Embryonic facial prominence (tissue), 1 donor: ENCODE results near the gene RBBP7.

Experiments
- DNase-seq: peaks from one replicate; pipeline ENCODE4 v3.0.0-alpha.2; 2016; ENCODE audit errors: extremely low spot score

The RBBP7 gene

DNA sequence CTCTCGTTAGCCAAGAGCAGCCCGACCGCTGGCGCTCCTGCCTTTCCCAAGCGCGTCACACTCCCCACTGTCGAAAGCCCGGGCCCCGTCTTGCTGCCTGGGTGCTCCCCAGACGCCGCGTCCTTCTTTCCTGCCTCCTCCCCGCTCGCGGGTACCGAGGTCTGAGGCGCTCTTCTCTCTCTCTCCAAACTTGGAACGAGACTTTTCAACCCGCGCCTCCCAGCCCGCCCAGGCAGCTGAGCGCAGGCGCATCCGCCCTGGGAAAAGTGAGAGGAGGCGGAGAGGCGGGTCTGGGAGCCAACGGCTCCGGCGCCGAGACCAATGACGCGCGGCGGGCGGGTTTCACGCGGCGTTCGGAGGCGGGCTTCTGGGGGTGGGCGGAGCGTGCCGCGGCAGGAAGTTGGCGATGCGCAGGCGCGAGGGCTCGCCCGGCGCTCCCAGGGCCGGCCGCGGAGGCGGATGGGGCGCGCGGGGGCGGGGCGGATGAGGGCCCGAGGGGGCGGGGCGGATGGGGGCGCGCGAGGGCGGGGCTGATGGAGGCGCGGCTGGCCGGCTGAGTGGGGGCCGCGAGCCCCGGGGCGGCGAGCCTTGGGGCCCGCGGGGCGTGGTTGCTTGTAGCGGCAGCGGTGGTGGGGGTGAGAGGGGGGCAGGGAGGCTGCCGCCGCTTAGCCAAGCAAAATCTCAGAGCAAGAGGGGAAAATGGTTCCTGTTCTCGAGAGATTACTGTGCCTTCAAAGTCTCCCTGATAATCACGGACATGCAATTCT, at the start of gene RBBP7:
TSS of gene RBBP7 (minus strand) at position 268 of the 767 bp plus-strand sequence. CDS start 309 bp downstream, outside the sequence.
- peak; percentile 83 for DNase-seq

DNA sequence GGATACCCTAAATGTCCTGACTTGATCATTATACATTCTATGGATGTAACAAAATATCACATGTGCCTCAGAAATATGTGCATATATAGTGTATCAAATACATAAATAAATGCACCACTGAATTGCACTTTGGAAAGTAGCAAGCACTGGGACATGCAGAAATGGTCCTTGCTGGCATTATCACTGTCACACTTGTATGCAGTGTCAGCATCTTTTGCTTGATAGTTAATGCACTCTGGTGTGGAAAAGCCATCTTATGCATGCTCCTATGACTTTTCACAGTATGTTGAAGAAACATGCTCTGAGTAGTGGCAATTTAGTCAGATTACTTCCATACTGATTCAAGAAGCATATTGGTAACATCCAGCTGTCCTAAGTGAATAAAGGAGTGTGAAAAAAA, 48.8 kb upstream of the RBBP7 start:
- DNase-seq, result no peak

DNA sequence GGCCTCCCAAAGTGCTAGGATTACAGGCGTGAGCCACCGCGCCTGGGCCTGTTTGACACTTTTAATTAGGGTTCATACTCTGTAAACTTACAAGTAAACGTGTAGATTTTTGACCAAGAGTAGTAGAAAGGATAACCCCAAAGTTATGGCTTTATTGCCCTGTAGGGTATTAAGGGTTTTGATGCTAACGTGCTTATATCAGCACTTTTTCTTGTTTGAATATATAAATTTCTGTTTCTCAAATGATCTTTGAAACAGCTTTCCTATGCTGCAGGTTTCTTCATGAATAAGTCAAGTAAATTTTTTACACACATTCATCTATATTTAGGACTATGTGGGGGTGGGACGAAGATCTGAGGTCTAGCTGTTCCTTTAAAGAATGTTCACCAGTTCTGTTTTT, 47.0 kb upstream of the RBBP7 start:
- DNase-seq, result no peak

DNA sequence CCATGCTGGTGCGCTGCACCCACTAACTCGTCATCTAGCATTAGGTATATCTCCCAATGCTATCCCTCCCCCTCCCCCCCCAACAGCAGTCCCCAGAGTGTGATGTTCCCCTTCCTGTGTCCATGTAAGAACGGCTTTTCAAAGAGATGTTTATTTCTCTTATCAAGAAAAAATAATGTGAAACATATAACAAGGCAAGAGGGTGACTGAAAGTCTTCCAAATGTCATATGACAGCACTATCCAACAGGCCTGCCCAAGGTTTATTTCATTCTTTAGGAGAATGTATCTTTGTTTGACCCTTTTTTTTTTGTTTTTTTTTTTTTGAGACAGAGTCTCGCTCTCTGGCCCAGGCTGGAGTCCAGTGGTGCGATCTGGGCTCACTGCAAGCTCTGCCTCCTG, 46.4 kb upstream of the RBBP7 start:
- no peak for DNase-seq

DNA sequence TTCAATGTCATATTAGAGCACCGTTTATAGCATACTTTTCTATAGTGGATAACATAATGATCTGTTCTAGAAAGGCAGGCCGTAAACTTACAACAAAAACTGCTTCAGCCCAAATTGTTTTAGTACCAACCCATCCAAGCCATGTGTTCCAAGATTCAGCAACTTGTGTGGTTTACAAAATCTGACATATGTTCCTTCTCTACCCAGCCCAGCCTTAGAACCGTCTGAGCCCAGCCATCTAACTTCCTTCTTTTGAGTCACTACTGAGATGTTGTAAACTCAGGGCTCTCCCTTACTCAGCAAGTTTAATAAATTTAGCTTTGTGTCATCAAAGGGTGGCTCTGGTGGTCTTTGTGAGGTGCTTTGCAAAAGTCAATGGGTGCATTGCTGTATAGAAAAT, 43.9 kb upstream of the RBBP7 start:
- no peak for DNase-seq

DNA sequence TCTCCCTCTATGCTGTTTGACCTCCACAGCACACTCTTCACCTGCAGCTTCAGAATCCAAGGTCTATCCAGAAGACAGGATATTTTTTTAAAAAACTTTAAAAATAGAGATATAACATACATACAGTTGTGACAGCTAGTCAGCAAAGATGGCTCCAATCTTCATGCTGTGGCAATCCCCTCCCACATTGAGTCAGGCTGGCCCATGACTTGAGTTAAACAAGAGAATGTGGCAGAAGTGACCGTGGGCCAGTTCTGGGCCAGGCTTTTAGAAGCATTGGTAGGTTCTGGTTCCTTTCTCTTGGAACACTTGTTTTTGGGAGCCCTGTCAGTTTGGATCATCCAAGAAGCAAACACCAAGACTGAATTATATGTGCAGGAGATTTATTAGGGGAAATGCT, 40.2 kb upstream of the RBBP7 start:
- DNase-seq, result no peak

DNA sequence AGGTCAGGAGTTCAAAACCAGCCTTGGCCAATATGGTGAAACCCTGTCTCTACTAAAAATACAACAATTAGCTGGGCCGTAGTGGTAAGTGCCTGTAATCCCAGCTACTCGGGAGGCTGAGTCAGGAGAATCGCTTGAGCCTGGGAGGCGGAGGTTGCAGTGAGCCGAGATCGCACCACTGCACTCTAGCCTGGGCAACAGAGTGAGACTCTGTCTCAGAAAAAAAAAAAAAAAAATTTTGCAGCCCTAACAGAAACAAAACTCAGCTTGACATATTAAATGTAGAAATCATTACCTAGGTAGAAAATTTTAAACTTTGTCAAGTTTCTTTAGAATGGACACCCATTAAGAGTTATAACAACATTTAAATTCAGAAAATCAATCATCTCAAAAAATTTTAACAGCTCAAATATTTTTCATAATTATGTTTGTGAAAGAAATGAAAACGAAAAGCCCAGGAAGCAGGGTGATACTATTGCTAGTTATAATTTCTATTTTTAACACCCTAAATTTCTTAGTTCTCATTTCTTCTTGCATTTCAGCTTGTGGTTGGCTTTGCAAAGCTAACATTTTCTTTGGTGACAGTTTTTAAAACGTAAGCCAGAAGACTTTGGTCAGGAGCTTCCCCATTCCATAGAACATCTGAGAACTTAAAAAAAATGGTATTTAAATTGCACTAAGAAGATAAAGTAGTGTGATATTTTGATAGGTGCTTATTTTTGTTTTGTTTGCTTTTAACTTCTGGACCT, 33.3 kb upstream of the RBBP7 start:
- DNase-seq, result no peak

DNA sequence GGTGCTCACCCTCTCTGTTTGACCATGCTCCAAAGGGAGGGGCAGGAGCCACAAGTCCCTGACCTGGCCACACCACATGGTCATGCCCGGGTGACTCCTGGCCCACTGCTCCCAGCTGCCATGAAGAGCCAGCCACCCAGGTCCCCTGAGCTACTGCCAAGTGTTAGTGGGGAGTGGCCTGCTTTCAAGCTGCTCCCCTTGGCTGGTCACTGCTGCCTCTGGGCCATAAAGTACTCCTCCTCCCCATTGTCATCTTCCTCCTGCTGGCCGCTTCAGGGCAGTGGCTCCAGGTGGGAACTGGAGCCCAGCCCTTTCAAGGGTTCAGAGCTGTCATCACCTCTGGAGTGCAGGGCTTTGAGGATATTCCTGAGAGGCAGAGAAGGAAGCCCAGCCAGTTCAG, 27.3 kb upstream of the RBBP7 start:
- DNase-seq, result no peak

DNA sequence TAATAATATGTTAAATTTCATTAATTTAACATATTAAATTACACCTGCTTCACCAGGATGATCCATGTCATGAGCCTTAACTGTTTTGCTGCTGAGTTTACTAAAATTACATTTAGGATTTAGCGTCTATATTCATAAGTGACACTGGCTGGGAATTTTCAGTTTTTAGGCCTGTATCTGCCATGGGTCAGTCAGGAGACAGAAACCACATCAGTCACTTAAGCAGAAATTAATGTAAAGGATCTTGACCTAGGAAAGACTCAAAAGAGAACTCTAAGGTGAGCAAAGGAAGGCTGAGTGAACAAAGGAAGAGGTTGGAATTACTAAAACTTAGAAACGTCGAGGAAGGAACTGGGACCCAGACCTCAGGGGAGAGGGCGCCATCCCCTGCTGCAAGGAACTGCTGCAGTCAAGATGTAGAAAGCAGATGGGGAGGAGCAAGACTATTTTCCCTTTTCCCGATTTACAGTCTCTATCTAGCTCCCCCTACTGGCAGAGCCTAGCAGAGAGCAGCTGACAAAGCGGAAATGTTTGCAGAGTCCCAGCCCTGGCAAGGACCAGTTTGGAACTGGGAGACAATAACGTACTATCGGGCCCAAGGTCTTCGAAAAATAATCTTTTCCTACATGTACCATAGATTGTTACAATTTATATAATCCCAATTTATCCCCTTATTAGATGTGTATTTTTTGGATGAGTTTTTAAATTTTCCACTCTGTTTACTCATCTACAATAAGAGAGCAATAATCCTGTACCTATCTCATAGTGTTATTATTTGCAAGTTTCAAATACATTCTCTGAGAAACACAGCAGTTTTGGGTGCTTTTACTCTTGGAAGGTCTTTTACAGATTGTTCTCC, 22.6 kb upstream of the RBBP7 start:
- DNase-seq, result no peak

DNA sequence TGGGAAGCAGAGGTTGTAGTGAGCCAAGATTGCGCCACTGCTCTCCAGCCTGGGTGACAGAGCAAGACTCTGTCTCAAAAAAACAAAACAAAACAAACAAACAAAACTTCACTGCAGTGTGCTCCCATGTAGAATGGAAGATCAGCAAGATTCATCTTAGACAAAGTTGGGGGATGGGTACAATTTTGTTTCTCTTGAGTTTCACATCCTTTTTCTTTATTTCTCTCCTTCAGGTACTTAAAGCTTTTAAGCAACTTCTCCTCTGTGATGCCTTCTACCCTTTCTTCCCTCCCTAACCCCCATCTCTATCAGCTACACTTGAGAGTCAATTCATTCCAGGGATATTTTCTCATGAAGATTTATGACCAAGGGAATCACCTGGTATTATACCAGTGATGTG, 15.5 kb upstream of the RBBP7 start:
- no peak for DNase-seq

DNA sequence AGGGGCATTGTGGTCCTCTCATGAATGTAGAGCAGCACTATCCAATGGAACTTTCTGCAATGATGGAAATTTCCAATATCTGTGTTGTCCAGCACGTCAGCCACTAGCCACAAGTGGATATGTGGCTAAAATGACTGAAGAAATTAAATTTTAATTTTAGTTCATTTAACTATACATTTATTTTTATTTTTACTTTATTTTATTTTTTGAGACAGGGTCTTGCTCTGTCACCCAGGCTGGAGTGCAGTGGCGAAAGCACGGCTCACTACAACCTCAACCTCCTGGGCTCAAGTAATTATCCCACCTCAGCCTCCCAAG, 13.3 kb upstream of the RBBP7 start:
- no peak for DNase-seq

DNA sequence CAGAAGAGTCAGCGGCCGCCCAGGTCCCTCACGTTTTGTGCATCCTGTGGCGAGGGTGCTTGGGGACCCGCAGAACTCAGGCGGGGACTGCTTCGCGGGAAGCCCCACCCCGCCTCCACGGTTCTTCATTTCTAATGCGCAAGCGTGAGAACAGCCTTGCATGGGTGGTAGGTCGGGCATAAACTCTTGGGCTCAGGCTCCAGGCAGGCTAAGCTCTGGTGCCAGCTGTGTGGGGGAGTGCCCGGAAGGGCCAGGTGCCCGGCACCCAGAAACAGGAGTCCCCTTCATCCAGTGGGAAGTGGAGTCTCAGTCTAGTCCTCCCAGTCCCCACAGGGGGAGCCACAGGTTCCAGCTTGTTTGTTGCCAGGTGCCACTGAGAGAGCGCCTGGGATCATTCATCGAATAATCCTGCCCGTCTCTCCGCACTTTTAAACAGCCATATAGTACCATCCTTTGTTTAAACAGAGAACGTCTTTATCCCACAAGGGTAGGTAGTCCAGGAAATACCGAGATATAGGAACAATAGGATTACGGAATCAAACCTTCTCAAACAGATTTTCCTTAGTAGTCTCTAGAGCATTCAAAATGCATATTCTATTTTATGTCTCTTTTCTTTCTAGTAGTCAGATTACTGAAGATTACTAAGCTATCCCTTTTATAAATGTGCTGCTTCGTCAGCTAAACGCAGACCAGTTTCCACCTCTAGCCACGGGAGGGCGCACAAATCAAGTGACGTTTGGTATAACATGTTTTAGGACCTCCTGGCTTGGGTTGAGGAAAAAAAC, 12.7 kb upstream of the RBBP7 start:
- DNase-seq, result peak; percentile 39

DNA sequence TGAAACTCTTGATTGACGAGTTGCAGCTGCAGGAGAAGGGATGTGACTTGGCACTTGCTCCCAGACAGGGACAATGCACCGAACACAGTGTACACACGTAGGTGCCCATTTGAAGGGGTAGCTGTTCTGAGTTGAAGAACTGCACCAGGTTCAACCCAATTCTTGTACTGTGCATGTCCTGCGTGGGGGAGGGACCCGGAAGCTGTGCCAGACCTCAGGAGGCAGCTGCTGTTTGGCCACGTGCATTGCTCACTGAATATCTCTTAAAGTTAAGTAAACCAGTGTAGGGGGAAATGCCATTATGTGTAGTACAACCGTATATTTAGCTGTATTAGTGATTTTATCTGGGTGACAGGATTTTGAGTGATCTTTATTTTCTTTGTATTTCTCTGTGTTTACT, 12.0 kb upstream of the RBBP7 start:
- DNase-seq, result no peak

DNA sequence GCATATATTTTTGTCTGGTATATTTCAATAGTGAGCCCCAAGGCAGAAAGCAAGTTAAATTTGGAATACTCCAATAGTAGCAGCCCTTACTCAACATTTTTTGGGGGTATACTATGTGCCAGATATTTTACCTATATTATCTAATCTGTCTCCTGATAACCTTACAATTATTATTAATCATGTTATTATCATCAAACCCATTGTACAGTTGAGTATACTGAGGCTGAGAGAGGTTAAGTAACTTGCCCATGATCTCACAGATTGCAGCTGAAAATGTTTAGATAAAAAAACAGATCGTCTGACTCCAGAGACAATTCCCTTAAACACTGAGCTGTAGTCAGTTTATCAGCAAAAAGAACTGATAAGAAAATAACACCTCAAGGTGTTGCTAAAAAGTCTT, 6.5 kb upstream of the RBBP7 start:
- DNase-seq, result no peak

DNA sequence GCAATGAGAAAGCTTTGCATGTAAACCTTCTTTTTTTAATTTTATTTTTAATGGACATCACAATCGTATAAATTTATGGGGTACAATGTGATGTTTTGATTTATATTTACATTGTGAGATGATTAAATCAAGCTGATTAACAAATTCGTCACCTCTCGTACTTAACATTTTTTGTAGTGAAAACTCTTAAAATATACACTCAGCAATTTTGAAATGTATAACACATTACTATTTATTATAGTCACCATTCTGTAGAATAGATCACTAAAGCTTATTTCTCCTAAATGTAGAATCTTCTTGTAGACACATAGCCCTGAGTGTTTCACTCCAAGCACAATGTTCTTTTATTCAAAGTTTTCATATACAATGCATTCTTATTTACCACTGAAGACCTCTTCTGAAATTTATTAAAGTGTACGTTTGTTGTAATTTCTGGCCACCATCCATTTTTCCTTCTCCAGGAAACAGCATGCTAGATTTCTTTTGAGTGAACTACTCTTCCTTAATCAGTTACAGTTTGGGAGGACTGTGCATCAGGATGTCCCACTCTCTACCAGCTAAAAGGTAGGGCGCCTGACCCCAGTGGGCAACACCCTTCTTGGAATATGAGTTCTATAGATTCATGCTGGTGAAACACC, 4.4 kb upstream of the RBBP7 start:
- DNase-seq, result no peak

DNA sequence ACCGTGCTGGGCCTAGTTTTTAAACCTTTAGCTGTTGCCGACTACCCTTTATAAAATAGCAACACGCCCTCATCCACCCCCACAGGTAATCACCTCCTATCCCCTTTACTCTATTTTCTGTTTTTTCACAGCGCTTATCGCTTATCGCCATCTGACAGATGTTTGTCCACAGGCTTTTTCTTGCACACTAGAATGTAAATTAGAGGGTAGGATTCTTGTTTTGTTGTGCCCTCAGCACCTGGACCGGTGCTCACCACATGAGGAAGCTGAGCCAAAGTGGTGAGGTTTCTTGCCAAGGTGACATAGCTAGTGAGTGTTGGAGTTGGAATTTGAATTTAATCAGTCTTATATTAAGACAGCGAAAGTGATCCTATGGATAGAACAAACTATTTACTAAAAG, 2.9 kb upstream of the RBBP7 start:
- DNase-seq, result no peak

DNA sequence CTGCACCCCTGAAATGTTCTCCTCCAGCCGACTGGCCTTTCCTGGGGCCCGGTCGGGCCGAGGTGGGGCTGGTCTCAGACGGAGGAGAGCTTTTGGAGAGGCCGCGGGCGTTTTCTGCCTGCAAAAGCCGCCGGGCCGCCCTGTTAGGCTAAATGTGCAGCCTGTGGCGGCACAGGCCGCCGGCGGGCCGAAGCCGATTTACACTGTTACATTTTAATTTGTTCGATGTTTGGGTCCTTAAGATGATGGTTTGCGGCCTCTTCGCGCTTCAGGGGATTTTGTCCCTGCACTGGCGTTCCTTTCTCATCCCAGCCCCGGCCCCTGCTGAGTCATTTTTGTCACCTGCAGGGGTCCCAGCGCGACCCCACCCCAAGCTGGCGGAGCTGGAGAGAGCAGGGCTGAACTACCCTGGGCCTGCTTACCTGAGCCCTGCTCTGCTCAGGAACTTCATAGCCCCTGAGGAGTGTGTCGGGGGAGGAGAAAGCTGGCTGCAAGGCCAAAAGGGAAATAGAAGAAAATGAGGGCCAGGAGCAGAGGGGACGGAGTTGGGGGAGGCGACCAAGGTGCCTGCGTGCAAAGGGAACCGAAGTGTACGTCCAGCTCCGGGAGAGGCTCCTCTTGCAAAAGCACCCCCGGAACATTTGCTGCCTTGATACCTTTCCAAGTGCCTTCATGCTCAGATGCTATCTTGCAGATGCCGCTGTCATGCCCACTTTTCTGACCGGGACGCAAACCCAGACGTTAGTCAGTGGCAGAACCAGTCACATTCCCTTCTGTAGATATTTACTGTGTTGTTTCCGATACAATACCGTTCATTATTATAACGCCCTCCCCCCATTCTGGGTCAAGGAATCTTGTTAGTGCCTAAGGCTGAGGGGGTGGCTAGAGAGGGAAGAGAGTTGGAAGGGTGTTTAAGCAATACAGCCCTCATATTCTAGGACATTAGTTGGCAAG, 977 bp upstream of the RBBP7 start:
- no peak for DNase-seq

DNA sequence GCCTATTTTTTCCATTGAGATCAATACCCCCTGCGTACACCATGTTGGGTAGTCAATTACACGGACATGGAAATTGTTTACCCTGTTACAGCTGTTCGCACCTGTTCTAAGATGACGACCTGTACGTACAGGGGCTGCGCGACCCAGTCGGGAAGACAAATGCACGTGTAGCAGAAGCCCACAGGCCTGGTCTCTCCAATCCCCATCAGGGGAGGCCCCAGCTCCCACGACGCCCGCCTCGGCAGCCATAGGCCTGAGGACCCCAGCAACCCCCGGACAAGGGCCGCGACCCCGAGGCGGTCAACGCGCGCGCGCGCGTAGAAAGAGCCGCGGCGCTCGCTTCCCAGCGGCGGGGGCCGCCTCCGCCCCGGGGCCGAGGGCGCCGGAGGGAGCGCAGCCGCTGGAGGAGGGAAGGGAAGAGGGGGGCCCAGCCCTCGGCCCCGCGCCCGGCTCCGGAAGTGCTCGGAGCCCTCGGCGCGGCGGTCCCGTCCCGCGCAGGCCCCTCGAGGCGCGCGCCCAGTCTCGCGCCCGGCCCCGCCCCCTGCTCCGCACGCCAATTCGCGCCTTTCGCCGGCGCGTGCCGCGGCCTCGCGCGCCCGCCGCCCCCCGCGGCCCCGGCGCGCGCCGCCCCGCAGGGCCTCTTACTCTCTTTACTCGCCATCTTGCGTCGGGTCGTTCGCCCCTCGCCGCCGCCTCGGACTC, 618 bp downstream of the RBBP7 start:
- DNase-seq, result no peak

DNA sequence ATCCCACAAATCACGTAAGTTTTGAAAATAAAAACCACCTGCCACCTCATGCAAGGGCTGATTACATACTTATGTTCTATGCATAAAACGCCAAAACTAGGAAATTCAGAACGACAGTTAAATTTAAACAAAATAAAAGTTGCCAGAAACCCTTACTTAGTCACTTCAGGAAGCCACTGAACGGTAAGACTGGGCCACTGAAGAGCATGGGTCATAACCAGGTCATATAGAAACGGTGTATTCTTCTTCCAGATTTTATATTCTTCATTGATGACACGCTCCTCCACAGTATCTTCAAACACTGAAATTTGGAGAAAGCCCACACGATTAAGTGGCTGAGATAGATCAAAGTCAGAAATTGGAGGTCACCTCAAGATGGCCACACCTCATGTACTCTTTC, 1.2 kb downstream of the RBBP7 start:
- DNase-seq, result no peak

DNA sequence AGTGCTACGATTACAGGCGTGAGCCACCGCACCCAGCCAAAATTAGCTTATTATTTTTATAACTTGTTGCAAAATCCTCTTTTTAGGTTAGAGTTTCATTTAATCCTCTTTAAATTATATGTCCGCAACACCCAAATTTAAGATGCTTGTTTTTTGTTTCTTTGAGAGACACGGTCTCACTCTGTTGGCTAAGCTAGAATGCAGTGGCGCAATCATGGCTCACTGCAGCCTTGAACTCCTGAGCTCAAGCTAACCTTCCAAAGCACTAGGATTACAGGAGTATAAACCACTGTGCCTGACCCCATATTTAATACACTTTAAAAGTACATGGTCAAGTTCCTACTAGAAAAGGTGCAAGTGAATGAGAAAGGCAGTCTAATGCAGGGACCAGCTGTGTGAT, 2.2 kb downstream of the RBBP7 start:
- no peak for DNase-seq
